Kidney epithelial cell (primary cell): ENCODE results near the gene MRPL53. TPM values are rescaled to one million over a fixed set of nuclear protein-coding genes. Genes with fewer than 3 reads are reported as not detected.
"Not testable (repeated sequence)": the region's sequence is repeated elsewhere in the genome, so short reads cannot be mapped to it uniquely, and the experiment has no call there.

Source experiments
- DNase-seq: peaks from one replicate; pipeline ENCODE4 v3.0.0-alpha.2; 2010; ENCODE audit warnings: low read depth
- H3K27me3 ChIP-seq: 2 replicates; pipeline ENCODE4 v1.6.0; 2011; ENCODE audit warnings: low read length; ENCODE audit not compliant: control insufficient read depth, insufficient read depth
- H3K36me3 ChIP-seq: 2 replicates; pipeline ENCODE4 v1.5.1; 2011; ENCODE audit warnings: low read length; ENCODE audit not compliant: control insufficient read depth, insufficient read depth
- H3K4me3 ChIP-seq: 2 replicates; pipeline ENCODE4 v1.5.1; 2011; ENCODE audit warnings: low read depth, mild to moderate bottlenecking, control low read depth, low read length
- total RNA-seq: library from RNA; depleted of rRNA; stranded (reverse); fragments of >200 nt; gene quantifications from 2 replicates; pipeline ENCODE4 v1.2.3, GENCODE V29; 2015
- TF ChIP-seq, protein P1 (sequence below): IDR thresholded peaks from 2 replicates; pipeline ENCODE4 v1.5.1; 2011; ENCODE audit warnings: mild to moderate bottlenecking, moderate library complexity, low read length, control low read depth, inconsistent platforms; ENCODE audit not compliant: insufficient read depth, poor library complexity, severe bottlenecking

Gene MRPL53
- total RNA-seq, 1 donor from 2014 or later, result 24.6 TPM

DNA sequence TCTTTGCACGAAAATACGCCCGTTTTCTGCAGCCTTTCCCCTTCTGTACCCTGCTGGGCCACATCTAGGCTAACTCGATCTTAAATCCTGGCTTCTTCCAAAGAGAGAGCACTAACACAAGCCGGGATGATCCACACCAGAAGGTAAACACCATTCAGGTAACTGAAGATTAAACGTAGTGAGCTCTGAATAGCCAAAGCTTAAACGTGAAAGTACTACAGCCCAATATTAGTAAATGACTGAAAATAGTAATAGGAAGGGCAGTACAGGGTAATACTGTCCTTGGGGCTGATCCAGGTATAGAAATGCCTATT lies 422 bp upstream of the MRPL53 start:
- DNase-seq, result no peak
- Histone ChIP-seq H3K36me3 (peaks cover 1% of the 10 kb centered on the region), H3K4me3 (peak overlapping the region; percentile 76), H3K27me3 (no peaks in the 10 kb centered on the region)
- TF ChIP-seq, protein P1, sequence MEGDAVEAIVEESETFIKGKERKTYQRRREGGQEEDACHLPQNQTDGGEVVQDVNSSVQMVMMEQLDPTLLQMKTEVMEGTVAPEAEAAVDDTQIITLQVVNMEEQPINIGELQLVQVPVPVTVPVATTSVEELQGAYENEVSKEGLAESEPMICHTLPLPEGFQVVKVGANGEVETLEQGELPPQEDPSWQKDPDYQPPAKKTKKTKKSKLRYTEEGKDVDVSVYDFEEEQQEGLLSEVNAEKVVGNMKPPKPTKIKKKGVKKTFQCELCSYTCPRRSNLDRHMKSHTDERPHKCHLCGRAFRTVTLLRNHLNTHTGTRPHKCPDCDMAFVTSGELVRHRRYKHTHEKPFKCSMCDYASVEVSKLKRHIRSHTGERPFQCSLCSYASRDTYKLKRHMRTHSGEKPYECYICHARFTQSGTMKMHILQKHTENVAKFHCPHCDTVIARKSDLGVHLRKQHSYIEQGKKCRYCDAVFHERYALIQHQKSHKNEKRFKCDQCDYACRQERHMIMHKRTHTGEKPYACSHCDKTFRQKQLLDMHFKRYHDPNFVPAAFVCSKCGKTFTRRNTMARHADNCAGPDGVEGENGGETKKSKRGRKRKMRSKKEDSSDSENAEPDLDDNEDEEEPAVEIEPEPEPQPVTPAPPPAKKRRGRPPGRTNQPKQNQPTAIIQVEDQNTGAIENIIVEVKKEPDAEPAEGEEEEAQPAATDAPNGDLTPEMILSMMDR, result no peak

DNA sequence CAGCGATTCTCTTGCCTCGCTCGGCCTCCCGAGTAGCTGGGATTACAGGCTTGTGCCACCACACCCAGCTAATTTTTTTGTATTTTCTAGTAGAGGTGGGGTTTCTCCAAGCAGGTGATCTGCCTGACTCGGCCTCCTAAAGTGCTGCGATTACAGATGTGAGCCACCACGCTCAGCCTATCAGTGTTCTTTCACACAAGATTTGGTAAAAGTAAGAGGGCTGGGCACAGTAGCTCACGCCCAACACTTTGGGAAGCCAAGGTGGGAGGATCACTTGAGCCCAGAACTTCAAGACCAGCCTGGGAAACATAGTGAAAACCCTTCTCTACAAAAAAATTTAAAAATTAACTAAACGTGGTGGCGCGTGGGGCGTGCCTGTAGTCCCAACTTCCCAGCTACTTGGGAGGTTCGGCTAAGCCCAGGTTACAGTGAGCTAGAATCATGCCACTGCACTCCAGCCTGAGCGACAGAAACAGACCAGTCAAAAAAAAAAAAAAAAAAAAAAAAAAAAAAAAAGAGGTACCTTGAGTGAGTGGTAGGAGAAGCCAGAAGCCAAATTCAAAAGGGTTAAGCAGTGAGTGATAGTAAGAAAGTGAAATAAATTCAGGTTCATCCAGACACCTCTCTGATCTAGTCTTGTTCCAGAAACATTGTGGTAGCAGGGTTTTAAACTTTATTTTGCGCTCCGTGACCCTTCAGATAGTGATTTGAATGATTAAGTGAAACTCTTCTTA lies 981 bp downstream of the MRPL53 start:
- DNase-seq, result no peak
- Histone ChIP-seq H3K36me3 (peaks cover 1% of the 10 kb centered on the region), H3K4me3 (peak overlapping the region; percentile 76), H3K27me3 (no peaks in the 10 kb centered on the region)
- TF ChIP-seq, protein P1, result no peak

DNA sequence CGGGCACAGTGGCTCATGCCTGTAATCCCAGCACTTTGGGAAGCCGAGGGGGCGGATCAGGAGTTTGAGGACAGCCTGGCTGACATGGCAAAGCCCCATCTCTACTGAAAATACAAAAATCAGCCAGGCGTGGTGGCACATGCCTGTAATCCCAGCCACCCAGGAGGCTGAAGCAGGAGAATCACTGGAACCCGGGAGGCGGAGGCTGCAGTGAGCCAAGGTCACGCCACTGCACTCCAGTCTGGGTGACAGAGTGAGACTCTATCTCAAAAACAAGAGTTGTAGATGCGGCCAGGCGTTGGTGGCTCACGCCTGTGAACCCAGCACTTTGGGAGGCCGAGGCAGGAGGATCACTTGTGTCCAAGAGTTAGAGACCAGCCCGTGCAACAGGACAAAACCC lies 1.7 kb downstream of the MRPL53 start:
- not testable (repeated sequence) for H3K4me3 ChIP-seq, H3K27me3 ChIP-seq, DNase-seq, H3K36me3 ChIP-seq

DNA sequence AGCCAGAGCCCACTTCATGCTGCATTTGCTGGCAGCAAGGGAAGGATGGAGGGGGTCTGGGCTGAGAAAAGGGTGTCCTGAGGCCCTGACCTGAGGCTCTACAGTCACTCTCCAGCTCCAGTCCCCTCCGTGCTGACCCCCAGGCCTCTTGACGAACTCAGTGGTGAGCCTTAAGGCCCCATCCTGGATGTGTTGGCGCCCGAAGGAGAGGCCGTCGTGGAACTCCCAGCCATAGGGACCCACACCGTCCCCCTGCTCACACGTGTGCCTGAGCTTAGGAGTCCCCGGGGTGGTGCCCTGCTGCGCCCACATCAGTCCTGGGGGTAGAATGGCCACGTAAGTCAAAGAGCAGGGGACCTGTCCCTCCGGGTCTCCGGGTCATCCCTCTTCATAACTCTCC lies 8.1 kb downstream of the MRPL53 start:
- DNase-seq, result no peak
- H3K4me3 ChIP-seq, result peak overlapping the region; percentile 79
- no peaks in the 10 kb centered on the region for H3K27me3 ChIP-seq
- TF ChIP-seq, protein P1, result no peak
- H3K36me3 ChIP-seq, result no peaks in the 10 kb centered on the region

DNA sequence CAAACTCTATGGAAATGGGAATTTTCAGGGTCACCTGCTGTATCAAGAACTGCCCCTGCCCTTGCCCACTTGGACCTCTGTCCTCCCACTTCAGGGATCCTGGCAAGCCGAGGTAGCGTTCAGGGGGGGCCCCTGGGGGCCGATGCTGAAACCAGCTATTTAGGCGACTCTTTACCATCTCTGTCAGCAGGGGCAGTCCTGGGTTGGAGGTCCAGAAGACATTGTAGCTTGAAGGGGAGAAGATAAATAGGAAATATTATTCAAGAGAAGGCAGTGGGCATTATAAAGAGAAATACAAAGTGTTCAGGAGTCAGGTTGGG lies 9.7 kb downstream of the MRPL53 start:
- TF ChIP-seq, protein P1, result no peak
- no peak overlapping the region for H3K4me3 ChIP-seq
- no peaks in the 10 kb centered on the region for H3K36me3 ChIP-seq
- H3K27me3 ChIP-seq, result no peaks in the 10 kb centered on the region
- DNase-seq, result no peak

DNA sequence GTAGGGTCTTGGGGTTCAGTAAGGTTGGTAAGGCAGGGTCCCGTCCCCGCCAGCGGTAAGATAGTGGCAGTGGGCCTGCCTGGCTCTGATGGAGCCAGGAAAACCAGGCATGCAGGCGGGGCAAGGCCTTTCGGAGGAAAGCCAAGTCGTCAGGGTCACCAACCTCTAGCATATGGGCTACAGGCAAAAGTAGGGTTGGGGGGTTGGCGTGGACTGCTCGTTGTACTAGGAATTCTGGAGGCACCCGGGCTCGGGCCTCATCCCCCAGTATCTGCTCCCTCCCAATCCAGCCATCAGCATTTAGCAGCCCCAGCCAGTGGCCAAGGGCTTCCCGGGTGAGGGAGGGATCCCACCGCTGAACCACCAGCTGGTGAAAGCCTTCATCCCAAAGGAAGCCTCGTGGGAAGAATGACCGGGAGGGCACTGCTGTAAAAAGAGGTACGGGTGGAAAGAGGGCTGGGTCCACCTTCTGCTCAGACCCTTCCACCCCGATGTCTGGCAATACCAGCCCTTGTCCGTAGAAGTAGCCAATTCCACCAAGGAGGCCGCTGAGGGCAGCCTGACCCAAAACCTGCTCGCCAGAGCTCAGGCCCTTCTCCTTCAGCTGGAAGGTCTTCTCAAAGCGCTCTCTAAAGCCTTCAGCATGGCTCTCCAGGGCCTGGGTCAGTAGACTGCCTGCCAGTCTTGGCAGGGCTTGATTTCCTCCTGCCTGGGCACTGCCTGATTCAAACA lies 10.3 kb downstream of the MRPL53 start:
- Histone ChIP-seq H3K36me3 (no peaks in the 10 kb centered on the region), H3K27me3 (no peaks in the 10 kb centered on the region), H3K4me3 (no peak overlapping the region)
- DNase-seq, result no peak
- TF ChIP-seq, protein P1, result no peak
